Measurements from ENCODE around the gene SESTD1.
"Not testable (repeated sequence)": the region's sequence is repeated elsewhere in the genome, so short reads cannot be mapped to it uniquely, and the experiment has no call there.

Gene SESTD1

DNA sequence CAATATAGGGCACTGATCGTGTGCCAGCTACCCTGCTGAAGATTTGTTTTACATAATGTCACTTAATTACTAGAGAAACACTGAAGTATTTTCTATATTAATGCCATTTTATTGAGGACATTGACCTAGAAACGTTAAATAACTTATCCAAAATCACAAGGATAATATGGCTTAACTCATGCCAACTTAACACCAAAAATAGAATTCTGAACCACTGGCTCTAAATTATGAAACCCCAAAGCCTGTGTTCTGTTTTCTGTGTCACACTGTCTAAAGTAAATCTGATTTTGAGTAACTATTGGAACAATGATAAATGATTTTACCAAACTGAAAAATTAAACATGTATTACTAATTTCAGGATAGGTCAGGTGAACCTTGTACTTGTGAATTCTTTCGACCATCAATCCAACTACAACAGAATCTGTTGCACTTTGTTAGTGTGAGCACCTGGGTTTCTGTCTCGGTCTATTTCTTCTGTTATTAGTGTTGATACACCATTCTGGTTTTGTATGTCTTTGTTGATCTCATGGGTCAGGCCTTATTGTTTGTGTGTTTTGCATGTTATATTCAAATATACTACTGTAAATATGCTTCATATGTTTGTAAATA is 166.4 kb downstream of the SESTD1 start:
- no peak for DNase-seq

DNA sequence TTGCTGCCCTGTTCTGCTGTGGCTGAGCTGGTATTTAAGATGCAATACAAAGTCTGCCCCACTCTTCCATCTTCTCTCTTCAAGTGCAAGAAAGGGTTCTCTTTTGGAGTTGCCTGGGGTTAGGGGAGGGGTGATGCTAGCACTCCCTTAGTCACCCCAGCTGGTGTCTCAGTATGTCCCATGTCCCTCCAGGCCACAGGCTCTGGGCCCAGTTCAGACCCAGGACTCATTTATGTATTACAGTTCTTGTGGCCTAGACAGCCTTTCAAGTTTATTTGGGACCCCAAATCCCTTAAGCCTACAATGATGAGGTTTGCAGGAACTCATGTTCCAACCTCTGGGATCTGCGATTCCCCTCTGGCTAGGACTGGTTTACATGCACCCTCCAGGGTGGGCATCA is 167.5 kb downstream of the SESTD1 start:
- no peak for DNase-seq

DNA sequence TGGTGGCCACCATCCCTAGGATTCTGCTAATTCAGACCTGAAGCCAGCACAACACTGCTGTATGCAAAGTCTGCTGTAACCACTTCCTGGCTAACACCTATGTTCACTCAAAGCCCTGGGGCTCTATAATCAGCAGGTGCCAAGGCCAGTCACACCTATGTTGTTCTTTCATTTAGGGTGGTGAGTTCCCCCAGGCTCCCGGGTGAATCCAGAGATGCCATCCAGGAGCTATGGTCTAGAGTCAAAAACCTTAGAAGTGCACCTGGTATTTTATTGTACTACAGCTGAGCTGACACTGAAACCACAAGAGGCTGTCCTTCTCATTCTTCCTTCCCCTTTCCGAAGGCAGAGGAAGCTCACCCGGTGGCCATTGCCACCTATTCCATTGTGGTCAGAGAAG is 168.5 kb downstream of the SESTD1 start:
- no peak for DNase-seq

DNA sequence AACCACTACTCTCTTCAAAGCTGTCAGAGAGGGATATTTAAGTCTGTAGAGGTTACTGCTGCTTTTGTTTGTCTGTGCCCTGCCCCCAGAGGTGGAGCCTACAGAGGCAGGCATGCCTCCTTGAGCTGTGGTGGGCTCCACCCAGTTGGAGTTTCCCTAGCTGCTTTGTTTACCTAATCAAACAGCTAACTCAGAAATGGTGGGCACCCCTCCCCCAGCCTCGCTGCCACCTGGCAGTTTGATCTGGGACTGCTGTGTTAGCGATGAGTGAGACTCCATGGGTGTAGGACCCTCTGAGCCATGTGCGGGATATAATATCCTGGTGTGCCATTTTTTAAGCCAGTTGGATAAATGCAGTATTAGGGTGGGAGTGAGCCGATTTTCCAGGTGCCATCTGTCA is 171.7 kb downstream of the SESTD1 start:
- DNase-seq: not testable (repeated sequence)

DNA sequence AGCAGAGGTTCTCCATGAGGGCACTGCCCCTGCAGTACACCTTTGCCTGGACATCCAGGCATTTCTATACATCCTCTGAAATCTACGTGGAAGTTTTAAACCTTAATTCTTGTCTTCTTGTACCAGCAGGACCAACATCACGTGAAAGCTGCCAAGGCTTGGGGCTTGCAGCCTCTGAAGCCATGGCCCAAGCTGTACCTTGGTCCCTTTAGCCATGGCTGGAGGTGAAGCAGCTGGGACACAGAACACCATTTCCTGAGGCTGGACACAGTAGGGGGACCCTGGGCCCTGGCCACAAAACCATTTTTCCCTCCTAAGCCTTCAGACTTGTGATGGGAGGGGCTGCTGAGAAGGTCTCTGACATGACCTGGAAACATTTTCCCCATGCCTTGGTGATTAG is 181.9 kb downstream of the SESTD1 start:
- no peak for DNase-seq

DNA sequence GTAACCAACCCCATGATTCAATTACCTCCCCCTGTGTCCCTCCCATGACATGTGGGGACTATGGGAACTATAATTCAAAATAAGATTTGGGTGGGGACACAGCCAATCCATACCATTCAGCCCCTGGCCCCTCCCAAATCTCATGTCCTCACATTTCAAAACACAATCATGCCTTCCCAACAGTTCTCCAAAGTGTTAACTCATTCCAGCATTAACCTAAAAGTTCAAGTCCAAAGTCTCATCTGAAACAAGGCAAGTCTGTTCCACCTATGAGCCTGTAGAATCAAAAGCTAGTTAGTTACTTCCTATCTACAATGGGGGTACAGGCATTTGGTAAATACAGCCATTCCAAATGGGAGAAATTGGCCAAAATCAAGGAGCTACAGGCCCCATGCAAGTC is 182.7 kb downstream of the SESTD1 start:
- DNase-seq: no peak

DNA sequence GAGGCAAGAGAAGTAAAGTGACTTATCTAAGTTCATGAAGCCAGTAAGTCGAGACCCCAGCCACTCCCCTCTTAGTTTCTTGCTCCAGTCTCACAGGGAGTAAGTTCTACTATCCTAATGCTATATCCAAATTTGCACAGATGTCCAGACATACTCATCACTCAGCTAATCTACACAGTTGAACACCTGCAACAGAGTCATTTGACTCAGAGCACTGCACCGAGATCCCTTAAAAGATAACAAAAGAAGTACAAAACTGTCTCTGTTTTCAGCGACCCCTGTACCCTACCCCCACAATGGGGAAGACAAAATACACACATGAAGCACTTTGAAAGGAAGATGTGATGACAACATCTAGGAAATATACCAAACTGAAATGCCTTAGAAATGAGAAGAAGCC is 192.1 kb downstream of the SESTD1 start:
- no peak for DNase-seq

DNA sequence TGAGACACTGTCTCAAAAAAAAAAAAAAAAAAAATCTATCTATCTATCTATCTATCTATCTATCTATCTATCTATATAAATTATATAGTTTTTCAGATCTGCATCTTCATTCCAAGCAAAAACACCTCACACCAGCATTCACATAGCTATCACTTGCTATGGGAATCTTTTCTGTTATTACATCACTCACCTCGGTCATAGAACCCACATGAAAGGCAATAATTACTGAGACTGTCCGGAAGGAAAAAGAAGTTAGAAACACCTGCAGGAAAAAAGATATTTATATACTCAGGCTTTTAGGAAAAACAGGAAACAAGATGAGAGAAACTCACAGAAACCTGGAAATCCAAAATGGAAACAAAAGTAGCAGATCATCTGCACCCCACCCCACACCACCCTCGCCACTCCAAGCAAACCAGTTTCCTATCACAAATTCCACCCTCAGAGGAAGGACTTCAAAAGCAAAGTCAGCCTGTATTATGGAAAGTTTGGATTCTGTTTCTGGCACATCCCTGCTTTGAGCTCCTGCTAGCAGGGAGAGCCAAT is 192.7 kb downstream of the SESTD1 start:
- DNase-seq: no peak

DNA sequence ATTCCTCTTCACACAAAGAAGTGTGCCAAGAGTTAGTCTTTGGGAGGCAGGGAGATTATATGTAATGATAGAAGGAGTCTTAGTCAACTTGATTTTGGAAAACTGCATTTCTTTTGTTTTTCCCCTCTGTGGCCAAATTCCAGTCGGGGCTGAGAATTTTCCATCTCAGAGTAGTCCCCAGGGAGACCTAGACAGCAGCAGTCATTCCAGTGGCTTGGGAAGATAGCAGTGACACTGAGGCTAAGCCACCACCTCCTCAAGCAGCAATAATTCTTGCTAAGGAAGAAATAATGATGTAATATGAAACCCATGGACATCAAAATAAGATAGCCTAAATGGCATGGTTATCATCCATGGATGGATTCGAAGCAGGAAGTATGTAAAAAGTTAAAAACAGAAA is 193.7 kb downstream of the SESTD1 start:
- no peak for DNase-seq

DNA sequence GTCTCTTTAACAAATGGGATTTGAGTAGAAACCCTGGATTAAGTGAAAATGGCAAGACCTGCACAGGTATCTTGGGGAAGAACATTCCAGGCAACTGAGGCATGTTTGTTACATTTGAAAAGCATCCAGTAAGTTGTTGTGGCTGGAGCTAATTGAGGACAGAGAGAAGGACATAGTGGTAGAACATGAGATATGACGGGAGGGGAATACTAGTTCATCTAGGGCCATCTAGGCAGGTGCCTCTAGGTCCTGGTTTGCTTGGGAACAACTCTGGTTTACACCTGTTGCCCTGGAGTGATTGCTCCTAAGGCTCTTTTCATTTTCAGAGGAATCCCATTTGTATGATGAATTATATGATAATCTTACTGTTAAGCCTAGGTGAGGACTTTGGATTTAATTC is 194.9 kb downstream of the SESTD1 start:
- no peak for DNase-seq

DNA sequence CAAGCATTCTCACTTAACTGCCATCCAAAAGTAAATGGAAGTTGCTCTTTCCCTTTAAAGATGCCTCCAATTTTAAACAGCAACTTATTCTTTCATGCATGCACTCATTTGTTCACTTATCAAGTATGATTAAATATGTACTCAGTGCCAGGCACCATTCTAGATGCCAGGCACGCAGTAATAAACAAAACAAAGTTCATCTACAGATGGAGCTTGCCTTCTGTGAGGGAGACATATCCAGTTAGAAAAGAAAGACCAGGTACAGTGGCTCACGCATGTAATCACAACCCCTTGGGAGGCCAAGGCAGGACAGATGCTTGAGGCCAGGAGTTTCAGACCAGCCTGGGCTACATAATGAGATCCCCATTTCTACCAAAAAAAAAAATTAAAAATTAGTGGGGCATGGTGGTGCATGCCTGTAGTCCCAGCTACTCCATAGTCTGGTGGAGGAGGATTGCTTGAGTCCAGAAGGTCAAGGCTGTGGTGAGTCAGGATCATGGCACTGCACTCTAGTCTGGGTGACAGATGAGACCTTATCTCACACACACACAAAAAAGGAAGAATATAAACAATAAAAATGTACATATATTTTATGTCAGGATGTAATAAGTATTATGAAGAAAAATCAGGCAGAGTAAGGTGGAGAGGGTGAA is 195.5 kb downstream of the SESTD1 start:
- no peak for DNase-seq

DNA sequence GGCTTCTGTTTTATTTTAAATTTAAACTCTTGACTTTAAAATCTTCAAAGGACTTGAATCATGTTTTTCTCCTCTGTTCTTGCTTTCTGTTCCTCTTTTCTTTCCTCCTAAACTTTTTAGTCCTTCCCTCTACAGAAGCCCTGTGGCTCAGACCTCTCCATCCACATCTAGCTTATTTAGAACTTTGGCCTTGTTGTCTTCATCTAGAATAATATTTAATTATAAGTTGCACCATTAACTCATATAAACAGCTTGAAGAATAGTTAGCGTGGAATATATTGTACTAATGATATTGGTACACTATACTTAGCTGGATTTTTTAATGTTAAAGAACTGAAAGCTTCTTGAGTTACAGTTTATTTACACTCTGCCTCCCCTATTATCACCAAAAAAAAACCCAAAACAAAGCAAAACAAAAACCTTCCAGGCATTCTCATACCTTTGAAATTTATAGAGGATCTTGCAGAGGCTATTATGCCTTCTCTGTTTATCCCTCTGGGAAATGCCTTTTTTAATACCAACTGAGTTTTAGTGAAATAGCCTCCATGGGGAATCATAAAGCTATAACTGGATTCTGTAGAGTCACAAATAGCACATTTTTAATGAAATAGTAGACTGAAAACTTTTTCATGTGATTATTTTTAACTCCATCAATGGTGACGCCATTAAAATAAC is 205.5 kb downstream of the SESTD1 start:
- no peak for DNase-seq

DNA sequence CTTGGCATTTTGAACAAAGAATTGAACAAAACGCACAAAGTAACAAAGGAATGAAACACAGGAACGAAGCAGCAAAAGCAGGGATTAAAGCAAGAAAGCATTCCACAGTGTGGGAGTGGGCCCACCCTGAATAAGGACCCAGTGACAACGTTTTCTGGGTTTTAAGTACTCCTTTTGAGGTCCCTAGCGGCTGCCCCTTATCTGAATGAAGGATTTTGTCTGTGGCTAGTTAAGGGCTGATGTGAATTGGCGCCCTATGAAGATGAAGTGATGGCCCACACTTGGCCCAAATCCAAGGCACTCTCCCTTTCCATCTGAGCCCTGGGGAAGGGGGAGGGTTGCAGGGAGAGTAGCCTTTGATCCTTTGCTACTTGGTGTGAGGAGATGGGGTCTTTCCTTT is 206.9 kb downstream of the SESTD1 start:
- no peak for DNase-seq

DNA sequence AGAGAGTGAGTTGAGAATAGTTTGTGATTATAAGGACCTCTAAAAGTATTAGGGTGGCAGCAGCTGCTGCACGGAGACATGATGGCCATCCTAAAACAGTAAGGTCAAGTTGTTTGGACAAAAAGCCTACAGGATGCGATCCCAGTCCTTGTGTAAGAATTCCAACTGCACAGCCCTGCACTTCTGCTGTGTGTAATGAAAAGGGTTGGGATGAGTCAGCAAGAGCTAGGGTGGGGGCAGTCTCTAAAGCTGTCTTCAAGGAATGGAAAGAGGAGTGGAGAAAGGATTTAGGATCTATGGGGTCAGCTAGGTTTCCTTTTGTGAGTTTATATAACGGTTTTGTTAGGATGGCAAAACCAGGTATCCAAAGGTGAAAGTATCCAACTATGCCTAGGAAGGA is 211.1 kb downstream of the SESTD1 start:
- not testable (repeated sequence) for DNase-seq

Measured in activated CD8-positive, alpha-beta memory T cell treated with anti-CD3 and anti-CD28 coated beads for 24 hours (primary cell).